HG03196 (cell line): ENCODE measurements around the gene RPTOR.
"Not testable (repeated sequence)": the region's sequence is repeated elsewhere in the genome, so short reads cannot be mapped to it uniquely, and the experiment has no call there.

Experiments
- ATAC-seq: cut with Tn5 transposase; IDR thresholded peaks from one replicate; pipeline ENCODE4 v1.9.1; 2021; ENCODE audit not compliant: unreplicated experiment

Gene RPTOR

GRCh38 chr17:80539022-80539641 lies 5.5 kb upstream of the RPTOR start:
- ATAC-seq: no peak

DNA sequence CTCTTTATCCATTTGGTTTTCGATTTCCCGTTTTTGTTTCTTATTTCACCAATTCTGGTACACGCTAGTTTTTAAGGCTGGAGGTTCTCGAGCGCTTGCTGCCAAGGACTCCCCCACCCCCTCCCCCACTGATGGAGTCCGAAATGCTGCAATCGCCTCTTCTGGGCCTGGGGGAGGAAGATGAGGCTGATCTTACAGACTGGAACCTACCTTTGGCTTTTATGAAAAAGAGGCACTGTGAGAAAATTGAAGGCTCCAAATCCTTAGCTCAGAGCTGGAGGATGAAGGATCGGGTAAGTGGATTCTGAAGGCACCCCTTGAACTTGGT lies 825 bp downstream of the RPTOR start:
- ATAC-seq: no peak

DNA sequence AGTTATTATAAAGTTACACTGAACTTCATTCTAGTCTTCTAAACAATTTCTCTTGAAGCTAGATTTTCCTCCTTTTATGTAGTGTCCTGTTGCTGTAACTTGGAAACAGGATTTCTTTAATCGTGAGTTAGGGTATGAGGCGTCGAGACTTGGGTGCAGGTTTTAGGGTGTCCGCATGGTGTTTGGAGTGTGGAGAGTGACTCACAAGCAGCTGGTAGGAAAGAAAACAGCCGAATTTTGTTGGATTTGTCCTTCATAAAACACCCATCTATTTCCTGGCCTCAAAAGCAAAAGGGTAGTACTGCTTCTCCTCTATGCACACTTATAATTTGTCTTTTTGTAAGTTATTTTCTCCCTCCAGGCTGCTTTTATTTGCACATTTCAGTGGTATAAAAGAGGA lies 1.6 kb downstream of the RPTOR start:
- no peak for ATAC-seq

DNA sequence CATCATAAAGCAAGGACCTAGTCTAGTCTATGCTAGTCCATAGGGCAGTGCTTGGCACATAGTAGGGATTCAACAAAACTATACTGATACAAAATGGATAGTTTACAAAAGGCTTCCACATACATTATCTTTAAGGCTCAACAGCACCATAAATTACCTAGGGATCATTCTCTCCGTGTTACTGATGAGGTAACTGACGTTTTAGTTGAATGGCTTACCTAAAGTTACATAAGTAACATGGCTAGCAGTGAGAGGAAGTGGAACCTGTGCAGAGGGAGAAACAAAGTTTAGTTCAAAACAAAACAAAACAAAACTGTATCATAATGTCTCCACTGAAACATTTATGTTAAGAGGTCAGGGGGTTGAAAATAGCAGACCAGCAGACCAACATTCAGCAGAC lies 7.9 kb downstream of the RPTOR start:
- no peak for ATAC-seq

- no peak for ATAC-seq
Measured at GRCh38 chr17:80555266-80555665, 10.6 kb downstream of the RPTOR start.

DNA sequence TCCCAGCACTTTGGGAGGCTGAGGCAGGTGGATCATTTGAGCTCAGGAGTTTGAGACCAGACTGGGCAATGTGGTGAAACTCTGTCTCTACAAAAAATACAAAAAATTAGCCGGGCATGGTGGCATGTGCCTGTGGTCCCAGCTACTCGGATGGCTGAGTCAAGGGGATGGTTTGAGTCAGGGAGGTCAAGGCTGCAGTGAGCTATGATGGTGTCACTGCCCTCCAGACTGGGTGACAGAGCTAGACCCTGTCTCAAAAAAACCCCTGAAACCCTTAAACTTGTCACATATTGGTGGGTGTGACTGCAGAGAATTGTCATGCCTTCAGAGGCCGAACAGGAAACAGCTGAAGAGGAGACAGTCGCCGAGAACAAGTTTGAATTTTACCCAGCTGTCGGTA lies 13.4 kb downstream of the RPTOR start:
- no peak for ATAC-seq

DNA sequence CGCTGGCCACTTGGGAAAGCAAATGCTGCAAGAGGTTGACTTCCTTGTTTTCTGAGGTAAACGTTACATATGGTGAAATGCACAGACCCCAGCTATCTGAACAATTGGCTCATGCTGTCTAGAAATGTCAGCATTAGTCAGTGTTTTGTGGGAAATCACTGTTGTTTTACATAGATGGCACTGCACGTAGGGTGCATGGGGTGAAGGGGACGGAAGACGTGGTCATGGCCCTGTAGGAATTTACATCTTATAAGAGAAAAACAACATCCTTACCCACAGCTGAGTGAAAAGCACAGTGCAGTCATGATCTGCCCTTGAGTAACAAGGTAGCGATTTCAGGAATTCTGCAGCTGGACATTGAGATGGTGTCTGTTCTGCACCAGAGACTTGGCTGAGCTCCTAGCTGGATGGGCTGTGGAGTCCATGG lies 15.2 kb downstream of the RPTOR start:
- ATAC-seq: no peak

- ATAC-seq: no peak
Measured at GRCh38 chr17:80561541-80562114, 17.0 kb downstream of the RPTOR start.

GRCh38 chr17:80564545-80564944 lies 19.9 kb downstream of the RPTOR start:
- no peak for ATAC-seq

DNA sequence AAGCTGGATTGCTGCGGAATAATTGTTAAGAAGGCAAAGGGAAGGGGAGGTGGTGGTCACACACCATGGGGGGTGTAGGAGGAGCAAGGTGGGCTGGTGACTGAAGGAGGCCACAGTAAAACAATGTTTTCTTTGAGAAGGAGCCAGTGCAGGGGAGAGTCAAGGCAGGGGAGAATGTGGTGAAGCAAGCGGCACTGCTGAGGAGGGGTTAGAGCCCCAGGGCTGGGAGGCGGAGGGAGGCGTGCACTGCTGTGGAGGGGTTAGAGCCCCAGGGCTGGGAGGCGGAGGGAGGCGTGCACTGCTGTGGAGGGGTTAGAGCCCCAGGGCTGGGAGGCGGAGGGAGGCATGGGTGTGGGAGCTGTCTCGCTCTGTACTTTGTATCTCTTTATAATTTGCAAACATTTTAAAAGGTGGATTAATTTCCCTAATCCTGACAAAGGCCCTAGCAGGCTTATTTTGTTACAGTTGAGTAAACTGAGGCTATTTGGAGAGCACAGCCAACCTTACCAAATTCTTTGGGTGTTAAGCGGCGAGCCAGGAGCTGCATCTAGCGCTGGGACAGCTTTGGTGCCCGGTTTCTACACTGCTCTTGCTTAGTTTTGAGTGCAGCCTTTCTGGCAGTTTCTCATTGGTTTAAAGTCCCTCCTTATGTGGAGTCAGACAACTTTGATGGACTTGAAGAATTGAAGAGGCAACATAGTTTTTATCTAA lies 20.9 kb downstream of the RPTOR start:
- no peak for ATAC-seq

- no peak for ATAC-seq
Measured at GRCh38 chr17:80566054-80566400, 21.4 kb downstream of the RPTOR start.

- no peak for ATAC-seq
Measured at GRCh38 chr17:80568246-80568645, 23.6 kb downstream of the RPTOR start.

- no peak for ATAC-seq
Measured at GRCh38 chr17:80569924-80570323, 25.3 kb downstream of the RPTOR start.

- ATAC-seq: no peak
Measured at GRCh38 chr17:80573701-80574100, 29.1 kb downstream of the RPTOR start.

GRCh38 chr17:80574496-80574895 lies 29.9 kb downstream of the RPTOR start:
- no peak for ATAC-seq

DNA sequence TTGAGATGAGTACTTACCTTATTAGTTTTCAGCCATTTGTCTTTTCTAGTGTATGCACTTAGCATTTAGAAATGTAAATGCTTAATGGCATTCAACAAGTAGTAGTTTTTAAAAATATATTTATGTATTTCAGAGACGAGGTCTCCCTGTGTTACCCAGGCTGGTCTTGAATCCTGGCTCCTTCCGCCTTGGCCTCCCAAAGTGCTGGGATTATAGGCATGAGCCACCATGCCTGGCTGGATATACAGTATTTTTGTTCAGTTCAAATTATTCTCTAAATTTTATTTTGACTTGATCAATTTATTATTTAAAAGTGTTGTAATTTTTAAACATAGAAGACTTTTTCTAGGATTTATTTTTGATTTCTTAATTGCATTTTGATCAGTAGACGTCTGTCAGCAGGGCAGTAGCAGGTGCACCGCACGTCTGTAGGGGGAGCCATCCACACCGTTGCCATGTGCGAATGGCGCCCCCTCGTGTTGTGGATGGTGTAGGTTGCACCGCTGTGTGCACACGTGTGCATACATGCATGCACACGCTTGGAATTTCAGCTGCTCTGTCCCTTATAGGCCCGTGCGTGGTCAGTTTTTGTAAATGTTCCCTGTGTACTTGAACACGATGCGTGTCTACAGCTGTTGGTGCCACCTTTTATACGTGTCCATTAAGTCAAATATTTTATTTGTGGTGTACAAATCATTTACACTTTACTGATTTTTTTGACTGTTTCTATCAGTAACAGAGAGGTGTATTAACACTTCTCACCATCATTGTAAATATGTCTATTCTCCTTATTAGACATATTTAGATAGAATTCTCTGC lies 30.6 kb downstream of the RPTOR start:
- ATAC-seq: peak; percentile 61

- no peak for ATAC-seq
Measured at GRCh38 chr17:80577876-80578570, 33.4 kb downstream of the RPTOR start.

- ATAC-seq: not testable (repeated sequence)
Measured at GRCh38 chr17:80578668-80579388, 34.2 kb downstream of the RPTOR start.

GRCh38 chr17:80582165-80582564 lies 37.5 kb downstream of the RPTOR start:
- ATAC-seq: no peak

DNA sequence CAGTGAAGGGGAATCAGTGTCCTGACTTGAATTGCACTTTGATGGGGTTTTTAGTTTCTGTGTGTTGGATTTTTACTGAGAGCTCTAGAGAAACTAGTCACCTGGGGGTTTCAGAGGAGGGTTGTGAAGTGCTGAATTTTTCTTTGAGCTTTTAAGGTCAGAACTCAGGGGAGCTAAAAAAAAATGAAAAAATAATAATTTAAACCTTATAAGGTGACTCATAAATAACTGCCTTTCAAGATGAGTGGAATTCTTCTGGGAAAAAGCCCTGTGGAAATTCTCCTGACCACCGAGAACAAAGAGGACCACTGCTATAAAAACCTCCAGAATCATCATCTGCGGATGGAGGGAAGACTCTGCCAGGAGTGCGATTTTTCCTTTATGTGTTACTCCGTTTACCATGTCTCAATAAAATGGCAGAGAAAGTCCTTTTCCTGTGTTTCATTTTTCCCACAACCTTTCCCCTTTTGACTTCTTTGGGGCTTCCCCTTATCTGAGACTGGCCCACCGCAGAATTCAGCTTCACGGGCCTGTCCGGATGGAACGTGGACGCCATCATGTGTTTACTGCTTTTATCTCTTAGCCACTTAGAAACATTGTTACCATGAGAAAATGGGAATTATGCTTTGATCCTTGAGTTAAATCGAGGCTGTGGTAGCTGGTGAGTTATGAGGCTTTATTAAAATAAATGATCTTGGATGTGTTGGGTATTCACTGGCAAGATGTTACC lies 39.7 kb downstream of the RPTOR start:
- ATAC-seq: no peak
